Activated T-cell treated with anti-CD3 and anti-CD28 coated beads for 1 hour (primary cell): ENCODE data around the gene PHAX.
"Not testable (repeated sequence)": the region's sequence is repeated elsewhere in the genome, so short reads cannot be mapped to it uniquely, and the experiment has no call there.

ENCODE experiments used
- DNase-seq: peaks from one replicate; pipeline ENCODE4 v3.0.0-alpha.2; 2020; ENCODE audit warnings: low read depth

PHAX gene

DNA sequence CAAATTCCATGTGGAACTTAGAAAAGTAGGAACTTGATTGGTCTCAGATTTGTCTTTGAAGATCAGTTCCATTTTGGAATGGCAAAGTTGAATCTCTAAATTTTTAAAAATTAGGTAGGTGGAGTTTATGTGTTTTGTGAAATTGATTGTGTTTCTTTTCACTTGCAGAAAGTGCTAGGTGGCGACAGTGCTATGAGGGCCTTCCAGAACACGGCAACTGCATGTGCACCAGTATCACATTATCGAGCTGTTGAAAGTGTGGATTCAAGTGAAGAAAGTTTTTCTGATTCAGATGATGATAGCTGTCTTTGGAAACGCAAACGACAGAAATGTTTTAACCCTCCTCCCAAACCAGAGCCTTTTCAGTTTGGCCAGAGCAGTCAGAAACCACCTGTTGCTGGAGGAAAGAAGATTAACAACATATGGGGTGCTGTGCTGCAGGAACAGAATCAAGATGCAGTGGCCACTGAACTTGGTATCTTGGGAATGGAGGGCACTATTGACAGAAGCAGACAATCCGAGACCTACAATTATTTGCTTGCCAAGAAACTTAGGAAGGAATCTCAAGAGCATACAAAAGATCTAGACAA lies 2.8 kb downstream of the PHAX start:
- no peak for DNase-seq

DNA sequence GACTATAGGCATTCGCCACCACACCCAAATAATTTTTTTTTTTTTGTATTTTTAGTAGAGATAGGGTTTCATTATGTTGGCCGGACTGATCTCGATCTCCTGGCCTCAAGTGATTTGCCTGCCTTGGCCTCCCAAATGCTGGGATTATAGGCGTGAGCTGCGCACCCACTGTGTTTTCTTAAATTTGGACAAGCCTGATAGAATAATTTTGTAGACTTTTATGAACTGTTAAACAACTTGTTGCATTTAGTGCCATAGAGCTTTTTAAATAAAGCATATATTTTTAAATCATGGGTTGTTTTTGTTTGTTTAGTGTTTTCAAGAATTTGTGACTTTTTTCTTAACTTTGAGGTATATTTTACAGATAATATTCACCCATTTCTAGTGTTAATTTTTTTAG lies 4.8 kb downstream of the PHAX start:
- no peak for DNase-seq

DNA sequence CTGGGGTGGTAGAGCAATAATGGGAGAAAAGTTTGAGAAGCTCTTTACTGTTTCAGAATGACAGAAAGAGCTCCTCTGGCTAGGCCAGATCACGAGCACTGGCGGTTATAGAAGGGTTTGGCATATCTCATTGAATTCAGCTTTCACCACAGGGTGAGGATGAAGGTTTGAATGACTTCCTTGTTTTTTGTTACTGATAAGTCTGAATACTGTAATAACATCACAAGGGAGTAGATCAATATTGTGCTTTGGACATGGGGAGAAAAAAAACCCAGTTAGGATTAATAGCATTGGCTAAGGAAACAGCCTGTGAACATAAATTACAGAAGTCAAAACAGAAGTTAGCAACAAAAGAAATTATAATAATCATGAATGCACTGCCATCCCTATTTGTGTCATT lies 9.4 kb downstream of the PHAX start:
- DNase-seq, result no peak

DNA sequence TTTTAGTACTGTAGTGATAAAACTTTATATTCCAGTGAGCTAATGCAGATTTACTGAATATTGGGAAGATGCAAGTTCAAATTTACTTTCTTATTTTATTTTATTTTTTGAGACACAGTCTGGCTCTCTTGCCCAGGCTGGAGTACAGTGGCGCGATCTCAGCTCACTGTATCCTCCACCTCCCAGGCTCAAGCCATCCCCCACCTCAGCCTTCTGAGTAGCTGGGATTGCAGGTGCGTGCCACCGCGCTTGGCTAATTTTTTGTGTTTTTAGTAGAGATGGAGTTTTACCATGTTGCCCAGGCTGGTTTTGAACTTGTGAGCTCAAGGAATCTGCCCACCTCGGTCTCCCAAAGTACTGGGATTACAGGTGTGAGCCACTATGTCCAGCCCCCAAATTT lies 9.9 kb downstream of the PHAX start:
- DNase-seq, result no peak

DNA sequence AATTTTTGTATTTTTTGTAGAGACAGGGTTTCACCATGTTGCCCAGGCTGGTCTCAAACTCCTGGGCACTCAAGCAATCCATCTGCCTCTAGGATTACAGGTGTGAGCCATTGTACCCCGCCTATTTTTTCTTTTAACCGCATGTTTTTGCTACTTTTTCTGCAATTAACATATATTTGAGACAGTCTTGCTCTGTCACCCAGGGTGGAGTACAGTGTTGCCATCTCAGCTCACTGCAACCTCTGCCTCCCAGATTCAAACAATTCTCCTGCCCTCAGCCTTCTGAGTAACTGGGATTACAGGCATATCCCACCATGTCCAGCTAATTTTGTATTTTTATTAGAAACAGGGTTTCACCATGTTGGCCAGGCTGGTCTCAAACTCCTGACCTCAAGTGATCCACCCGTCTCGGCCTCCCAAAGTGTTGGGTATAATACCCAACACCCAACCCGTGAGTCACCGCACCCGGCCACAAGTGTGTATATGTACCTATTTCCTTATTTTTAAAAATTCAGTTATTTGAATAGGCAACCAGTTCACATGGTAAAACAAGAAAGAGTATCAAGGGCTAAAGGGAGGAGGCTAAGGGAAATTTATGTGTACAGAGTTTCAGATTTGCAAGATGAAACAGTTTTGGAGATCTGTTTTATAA lies 13.3 kb downstream of the PHAX start:
- DNase-seq, result no peak

DNA sequence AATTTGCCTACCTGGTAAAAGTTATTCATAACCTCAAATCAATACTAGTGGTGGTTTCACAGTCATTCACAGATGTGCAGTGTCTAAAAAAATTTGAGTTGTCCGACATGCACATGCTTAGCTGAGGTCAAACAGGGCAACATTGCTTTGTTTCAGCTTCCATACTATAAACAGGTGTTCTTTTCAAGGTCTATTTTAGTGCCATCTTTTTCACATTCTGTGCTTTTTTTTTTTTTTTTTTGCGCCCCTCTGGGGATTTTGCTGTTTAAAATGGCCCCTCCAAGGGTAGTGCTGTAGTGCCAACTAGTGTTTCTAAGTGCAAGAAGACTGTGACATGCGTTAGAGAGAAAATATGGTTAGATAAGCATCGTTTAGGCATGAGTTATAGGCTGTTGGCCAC lies 14.5 kb downstream of the PHAX start:
- DNase-seq, result no peak

DNA sequence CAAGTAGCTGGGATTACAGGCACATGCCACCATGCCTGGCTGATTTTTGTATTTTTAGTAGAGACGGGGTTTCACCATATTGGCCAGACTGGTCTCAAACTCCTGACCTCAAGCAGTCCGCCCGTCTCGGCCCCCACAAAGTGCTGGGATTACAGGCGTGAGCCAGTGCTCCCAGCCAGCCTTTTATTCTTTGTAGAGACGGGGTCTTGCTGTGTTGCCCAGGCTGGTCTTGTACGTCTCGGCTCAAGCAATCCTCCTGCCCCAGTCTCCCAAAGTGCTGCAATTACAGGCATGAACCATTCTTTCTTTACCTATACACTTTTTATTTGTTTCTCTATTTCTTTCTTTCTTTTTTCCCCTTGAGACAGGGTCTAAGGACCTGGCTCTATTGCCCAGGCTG lies 16.9 kb downstream of the PHAX start:
- DNase-seq, result not testable (repeated sequence)

DNA sequence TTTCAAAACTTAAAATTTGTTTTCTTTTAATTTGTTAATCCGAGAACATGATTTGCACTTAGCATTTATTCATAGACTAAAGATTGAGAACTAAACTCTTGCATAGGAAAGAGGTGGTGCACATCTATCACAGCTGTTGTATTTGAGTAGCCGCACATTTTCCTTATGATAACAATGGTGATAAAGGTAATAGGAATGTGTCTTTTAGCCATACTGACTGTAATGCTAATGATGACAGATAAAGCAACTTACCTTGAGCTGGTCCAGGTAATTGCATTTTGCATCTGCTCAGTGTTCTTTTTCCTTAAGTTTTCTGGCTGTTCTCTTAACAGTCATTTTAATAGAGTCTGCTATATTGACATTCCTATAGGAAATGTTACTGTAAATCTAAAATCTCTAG lies 19.0 kb downstream of the PHAX start:
- no peak for DNase-seq

DNA sequence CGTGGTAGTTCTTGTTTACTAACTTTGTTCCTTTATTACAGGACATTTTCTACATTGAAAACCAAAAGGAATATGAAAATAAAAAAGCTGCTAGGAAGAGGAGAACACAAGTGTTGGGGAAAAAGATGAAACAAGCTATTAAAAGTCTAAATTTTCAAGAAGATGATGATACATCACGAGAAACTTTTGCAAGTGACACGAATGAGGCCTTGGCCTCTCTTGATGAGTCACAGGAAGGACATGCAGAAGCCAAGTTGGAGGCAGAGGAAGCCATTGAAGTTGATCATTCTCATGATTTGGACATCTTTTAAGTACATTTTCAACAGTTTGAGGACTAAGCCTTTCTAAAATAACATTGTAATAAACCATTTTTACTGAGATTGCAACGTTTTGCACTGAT lies 23.8 kb downstream of the PHAX start:
- no peak for DNase-seq

DNA sequence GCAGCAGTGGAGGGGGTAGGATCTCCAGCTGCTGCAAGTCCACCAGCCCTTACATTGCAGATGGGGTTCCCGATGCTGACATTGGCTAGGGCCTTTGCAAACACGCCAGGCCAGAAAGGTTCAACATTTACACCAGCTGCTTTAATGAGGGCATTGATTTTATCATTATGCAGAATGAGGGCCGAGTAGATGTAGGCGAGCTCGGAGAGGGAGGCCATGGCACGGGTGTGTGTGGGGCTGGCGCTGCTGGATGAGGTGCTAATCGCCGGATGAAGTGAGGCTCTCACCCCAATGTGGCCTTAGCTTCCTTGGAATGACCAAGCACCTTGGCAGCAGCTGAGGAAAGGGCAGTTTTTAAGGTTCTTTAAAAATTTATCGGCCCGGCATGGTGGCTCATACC lies 27.4 kb downstream of the PHAX start:
- no peak for DNase-seq

DNA sequence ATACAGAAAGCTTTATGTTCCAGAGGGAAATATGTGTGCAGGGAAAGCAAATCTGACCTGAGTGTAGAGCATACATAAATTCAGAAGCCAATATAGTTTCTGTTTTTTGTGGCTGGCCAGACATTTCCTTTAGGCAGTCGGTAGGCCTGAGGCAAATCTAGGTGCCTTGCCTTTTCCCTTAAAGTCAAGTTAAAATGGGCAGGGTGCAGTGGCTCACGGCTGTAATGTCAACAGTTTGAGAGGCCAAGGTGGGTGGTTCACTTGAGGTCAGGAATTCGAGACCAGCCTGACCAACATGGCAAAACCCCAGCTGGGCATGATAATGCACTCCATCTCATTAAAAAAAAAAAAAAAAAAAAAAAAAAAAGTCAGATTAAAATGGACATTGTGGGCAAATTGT lies 31.2 kb downstream of the PHAX start:
- no peak for DNase-seq

DNA sequence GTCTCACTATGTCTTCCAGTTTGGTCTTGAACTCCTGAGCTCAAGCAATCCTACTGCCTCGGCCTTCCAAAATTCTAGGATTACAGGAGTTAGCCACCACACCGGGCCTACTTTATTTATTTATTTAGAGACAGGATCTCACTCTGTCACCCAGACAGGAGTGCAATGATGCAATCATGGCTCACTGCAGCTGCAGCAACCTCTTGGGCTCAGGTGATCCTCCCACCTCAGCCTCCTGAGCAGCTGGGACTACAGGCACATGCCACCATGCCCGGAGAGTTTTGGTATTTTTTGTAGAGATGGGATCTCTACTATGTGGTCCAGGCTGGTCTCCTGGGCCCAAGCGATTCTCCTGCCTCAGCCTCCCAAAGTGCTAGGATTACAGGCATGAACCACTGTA lies 32.8 kb downstream of the PHAX start:
- no peak for DNase-seq

DNA sequence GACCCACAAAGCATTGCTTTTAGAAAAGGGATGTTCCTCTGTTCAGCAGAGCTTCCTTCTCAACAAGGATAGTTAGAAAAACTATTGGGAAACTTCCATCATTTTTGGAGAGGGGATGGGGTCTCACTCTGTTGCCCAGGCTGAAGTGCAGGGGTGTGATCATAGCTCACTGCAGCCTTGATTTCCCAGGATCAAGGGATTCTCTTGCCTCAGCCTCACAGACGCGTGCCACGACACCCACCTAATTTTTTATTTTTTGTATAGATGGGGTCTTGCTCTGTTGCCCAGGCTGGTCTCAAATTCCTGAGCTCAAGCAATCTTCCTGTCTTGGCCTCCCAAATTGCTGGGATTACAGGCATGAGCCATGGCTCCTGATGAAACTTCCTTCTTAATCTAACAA lies 34.8 kb downstream of the PHAX start:
- DNase-seq, result no peak

DNA sequence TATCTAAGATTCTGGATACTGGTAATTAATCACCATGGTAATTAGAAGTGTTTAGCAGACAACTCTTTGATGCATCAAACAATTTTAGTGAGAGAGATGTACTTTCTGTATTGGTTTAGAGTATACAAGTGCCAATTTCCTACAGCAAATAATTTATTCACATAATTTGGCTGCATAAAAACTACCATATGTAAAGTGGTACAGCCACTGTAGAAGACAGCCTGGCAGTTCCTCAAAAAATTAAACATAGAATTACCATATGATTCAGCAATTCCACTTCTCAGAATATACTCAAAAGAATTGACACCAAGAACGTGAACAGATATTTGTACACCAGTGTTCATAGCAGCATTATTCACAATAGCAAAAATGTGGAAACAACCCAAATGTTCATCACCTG lies 36.2 kb downstream of the PHAX start:
- DNase-seq, result no peak

DNA sequence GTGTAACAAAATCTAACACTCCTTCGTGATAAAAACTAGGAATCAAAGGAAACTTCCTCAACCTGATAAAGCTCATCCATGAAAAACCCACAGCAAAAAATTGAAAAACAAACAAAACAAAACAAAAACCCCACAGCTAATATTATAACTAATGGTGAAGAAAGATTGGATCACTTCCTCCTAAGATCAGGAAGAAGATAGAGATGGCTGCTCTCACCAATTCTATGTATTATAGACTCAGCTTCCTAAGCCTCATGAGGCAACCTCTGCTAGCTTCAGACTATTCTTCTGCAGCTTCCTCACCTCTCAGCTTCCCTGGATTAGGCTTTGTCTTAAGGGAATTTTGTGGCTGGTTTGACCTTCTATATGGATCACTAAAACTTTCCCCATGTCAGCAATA lies 40.1 kb downstream of the PHAX start:
- DNase-seq, result no peak

DNA sequence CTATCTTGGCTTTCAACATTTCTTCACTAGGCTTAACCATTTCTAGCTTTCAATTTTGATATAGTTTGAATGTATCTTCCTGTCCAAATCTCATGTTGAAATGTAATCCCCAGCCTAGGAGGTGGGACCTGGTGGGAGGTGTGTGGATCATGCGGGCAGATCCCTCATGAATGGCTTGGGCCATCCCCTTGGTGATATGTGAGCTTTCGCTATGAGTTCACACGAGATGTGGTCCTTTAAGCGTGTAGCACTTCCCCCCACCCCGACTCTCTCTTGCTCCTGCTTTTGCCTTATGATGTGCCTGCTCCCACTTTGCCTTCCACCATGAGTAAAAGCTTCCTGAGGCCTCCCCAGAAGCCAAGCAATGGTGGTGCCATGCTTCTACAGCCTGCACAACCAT lies 40.6 kb downstream of the PHAX start:
- DNase-seq, result no peak

DNA sequence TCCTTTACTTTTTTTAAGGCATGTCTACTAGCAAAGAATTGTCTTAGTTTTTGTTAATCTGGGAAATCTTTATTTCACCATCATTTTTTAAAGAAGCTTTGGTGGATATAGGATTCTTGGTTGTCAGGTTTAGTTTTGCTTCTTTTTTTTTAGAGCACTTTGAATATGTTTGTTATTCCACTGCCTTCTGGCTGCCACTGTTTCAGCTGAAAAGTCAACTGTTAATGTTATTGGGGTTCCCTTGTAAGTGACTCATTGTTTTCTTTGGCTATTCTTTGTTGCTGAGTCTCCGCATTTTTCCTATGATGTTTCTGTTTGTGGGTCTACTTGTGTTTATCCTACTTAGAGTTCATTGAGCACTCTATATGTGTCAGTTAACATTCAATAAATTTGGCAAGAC lies 44.4 kb downstream of the PHAX start:
- DNase-seq, result no peak

DNA sequence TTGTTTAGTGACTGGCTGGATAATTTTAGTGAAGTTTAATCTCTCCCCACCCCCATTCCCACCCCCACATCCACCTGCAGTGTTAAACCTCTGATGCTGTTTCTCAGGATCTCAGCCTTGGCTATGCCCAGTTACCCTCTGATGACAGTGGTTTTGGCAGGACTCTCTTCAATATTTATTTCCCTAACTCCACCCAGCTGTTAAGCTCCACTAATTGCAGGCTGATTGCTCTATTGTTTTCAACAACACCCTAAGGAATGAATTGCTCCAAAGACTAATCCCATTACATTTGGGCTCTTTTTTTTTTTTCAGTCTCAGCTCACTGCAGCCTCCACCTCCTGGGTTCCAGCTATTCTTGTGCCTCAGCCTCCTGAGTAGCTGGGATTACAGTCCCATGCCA lies 46.3 kb downstream of the PHAX start:
- no peak for DNase-seq

DNA sequence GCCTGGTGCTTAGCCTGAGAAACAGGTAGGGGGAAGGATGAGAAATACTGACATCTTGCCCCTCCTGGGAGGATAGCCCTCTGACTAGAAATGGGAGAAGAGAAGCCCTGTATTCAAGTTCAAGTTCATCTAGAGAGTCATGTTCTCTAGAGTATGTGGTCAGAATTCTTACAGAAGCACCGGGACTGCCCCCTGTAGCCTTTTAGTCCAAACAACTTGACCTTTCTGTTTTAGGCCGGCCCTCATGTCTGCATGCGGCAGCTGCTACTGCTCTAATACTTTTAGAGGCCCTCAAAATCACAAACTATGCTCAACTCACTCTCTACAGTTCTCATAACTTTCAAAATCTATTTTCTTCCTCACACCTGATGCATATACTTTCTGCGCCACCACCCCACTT lies 47.7 kb downstream of the PHAX start:
- DNase-seq, result no peak

DNA sequence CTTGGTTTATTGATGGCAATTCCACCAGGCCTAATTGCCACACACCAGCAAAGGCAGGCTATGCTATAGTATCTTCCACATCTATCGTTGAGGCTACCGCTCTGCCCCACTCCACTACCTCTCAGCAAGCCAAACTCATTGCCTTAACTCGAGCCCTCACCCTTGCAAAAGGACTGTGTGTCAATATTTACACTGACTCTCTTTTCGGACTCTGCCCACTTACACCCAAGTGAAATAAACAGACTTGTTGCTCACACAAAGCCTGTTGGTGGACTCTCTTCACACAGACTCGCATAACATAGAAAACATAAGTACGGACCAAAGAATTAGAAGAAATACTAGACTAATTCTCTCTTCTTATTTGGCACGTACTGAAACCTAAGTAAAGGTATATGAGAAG lies 48.3 kb downstream of the PHAX start:
- not testable (repeated sequence) for DNase-seq

DNA sequence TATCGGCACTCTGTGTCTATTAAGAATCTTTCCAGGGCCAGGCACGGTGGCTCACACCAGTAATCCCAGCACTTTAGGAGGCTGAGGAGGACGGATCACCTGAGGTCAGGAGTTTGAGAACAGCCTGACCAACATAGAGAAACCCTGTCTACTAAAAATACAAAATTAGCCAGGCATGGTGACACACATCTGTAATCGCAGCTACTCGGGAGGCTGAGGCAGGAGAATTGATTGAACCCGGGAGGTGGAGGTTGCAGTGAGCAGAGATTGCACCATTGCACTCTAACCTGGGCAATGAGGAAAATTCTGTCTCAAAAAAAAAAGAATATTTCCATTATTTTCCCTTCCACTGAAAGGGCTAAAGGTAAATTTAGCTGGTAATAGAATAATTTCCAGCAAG lies 49.0 kb downstream of the PHAX start:
- not testable (repeated sequence) for DNase-seq

DNA sequence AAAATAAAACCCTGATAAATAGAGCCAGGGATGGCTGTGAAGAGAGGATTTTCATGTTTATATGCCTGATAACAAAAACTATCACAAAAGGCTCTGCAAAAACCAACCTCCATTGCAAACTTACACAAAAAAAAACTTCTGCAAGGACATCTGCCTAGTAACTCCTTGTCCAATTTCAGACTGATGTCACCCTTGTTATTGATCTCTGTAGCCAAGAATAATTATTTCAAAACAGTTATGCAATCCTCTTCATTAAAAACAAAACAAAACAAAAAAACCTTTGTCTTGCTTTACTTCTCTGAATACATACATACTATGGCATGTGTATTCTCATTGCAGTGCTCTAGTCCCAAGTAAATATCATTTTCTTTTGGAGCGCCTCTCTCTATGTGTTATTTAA lies 49.7 kb downstream of the PHAX start:
- DNase-seq, result no peak

DNA sequence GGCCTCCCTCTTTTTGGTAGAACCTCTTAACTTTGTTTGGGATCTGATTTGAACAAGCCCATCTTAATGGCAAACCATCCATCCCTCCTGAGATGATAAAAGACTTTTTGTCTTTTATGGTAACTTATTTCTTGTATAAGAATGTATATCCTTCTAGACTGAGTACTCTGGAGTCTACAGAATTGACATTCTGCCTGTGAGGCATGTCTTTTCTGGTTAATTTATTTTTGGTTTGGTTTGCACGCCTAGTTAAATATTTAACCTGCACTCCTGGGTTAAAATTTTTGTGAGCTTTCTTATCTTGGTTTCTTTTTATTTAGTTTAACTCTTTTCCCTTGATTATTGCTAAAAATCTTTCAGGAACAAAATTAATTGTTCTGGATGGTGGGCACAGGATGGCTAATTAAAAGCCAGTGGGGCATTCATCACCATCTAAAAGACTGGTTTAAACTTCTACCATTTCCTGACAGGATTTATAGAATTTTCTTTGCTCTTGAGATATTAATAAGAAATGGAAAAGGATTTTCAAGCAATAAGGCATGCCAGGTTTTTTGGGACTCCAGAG lies 50.3 kb downstream of the PHAX start:
- no peak for DNase-seq

DNA sequence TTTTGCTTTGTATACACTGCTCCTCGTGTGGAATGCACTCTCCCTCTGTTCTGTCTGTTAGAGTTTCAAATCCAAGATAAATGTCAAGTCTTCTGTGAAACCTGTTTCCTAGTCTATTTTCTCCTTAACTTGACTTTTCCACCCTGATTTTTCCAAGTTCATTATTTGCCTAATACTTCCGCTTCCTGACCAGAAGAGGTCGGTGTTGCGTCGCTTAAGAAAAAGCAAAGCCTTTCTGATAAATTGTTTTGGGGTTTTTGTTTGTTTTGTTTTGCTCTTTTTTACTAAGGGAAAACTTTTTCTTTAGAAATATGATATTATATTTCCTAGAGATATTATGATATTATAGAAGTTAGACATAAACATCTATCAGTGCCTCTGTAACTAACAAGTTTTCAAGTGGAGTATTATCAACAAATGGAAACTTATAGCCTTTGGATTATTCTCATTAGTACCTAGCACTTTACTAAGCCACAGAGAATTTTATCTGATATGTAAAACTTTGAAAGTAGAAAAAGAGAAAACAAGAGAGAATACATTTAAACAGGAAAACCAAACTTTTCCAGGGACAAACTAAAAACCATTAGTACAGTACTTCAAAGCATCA lies 55.8 kb downstream of the PHAX start:
- no peak for DNase-seq
